Measurements from ENCODE around the gene GATA3. TPM values are rescaled to one million over a fixed set of nuclear protein-coding genes. Genes with fewer than 3 reads are reported as not detected.

GATA3 gene
- total and polyA plus RNA-seq, 2 of the 8 experiments (the other 6 are each of a cell fraction or from before 2014, with no cell fraction given), result 0.02 to 0.43 TPM

DNA sequence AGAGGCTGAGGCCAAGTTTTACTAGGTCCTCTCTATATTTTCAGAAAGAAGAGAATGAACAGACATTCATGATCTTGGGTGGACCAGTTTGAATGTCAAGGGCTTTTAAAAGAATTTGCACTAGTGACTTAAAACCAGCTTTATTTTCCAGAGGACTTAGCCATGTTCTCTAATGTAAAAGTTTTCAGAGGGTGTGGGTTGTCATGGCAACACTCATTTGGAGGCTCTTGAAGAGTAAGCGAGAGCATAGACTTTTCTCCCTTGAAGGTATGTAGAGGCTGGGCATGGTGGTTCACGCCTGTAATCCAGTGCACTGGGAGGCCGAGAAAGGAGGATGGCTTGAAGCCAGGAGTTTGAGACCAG, 61.1 kb downstream of the GATA3 start:
- H3K27ac ChIP-seq (ENCODE audit: low read depth, low read length), result no peak overlapping the region
- H2BK12ac ChIP-seq (ENCODE audit: low read depth, low read length), result no peak overlapping the region
- no peak overlapping the region for H4K5ac ChIP-seq (ENCODE audit: insufficient read length, low read depth, low read length)
- no peaks in the 10 kb centered on the region for H3K4me1 ChIP-seq (replicated peaks in 1 of 4; ENCODE audit: control insufficient read depth in 3 of 4, insufficient read depth in 4 of 4, low read length in 3 of 4)
- H2BK120ac ChIP-seq (replicated peaks; ENCODE audit: low read depth, low read length), result no peak overlapping the region
- H3K56ac ChIP-seq (replicated peaks; ENCODE audit: insufficient read length, low read depth, low read length), result no peak overlapping the region
- H3K4ac ChIP-seq (replicated peaks; ENCODE audit: insufficient read length, low read depth, low read length), result no peak overlapping the region
- no peaks in the 10 kb centered on the region for H3K27me3 ChIP-seq (replicated peaks in 1 of 4; ENCODE audit: control insufficient read depth in 3 of 4, extremely low read depth in 1 of 4, insufficient read depth in 3 of 4, low read length in 3 of 4)
- no peak overlapping the region for H2BK20ac ChIP-seq (ENCODE audit: low read length)
- no peak overlapping the region for H2AFZ ChIP-seq (ENCODE audit: low read length)
- H3K9me3 ChIP-seq (ENCODE audit: insufficient read depth in 2 of 2, low read depth in 1 of 2, low read length in 1 of 2), result no peaks in the 10 kb centered on the region
- DNase-seq (ENCODE audit: low read depth in 1 of 2, low spot score in 2 of 2), result no peak
- no peak overlapping the region for H3K9ac ChIP-seq (replicated peaks in 1 of 4; ENCODE audit: extremely low read depth in 1 of 4, low read depth in 3 of 4, low read length in 3 of 4)
- no peaks in the 10 kb centered on the region for H3K79me2 ChIP-seq (ENCODE audit: control insufficient read depth in 1 of 2, insufficient read depth in 2 of 2, low read length in 2 of 2)
- H4K8ac ChIP-seq (ENCODE audit: extremely low read depth, insufficient read depth, low read length), result no peak overlapping the region
- H3K4me3 ChIP-seq (ENCODE audit: extremely low read depth in 1 of 4, insufficient read depth in 2 of 4, low read depth in 3 of 4, low read length in 4 of 4), result no peak overlapping the region
- peaks cover 0 to 4% of the 10 kb centered on the region in 2 experiments for H4K20me1 ChIP-seq (replicated peaks in 1 of 2; ENCODE audit: control insufficient read depth in 1 of 2, insufficient read depth in 2 of 2, low read length in 2 of 2)
- H2AK5ac ChIP-seq (ENCODE audit: low read depth, low read length), result no peak overlapping the region
- H3K18ac ChIP-seq (ENCODE audit: extremely low read depth, low read length), result no peak overlapping the region
- no peaks in the 10 kb centered on the region for H3K36me3 ChIP-seq (ENCODE audit: control insufficient read depth in 2 of 4, insufficient read depth in 4 of 4, low read length in 3 of 4)
- no peak overlapping the region for H2BK15ac ChIP-seq (ENCODE audit: low read length)
- H3K23ac ChIP-seq (ENCODE audit: insufficient read length), result no peak overlapping the region
- CTCF ChIA-PET (ENCODE audit: partially characterized antibody), result interaction anchor here (0.6 kb wide), 1 partner anchor 1112 kb away, joined by 3 read pairs; no protein-coding TSS in a partner anchor
- POLR2A ChIA-PET (ENCODE audit: partially characterized antibody), result no interaction called here
- no peak overlapping the region for H2BK5ac ChIP-seq (ENCODE audit: low read depth, low read length)
- peaks cover 7% of the 10 kb centered on the region; the same call in 1 of the 2 replicates for H3K23me2 ChIP-seq (ENCODE audit: low read depth, low read length)
- H3K14ac ChIP-seq (ENCODE audit: insufficient read length), result no peak overlapping the region
- no peak overlapping the region for H4K91ac ChIP-seq (replicated peaks; ENCODE audit: insufficient read length, low read length)
- 87% methylated on average over 3 of the region's 3 CpGs; no CpG with 5 or more reads in 1 of the 2 experiments for WGBS, 2 experiments (ENCODE audit: extremely low coverage in 1 of 2, insufficient coverage in 1 of 2, insufficient read length in 1 of 2, insufficient replicate concordance in 2 of 2, low coverage in 1 of 2, low lambda C conversion rate in 2 of 2, missing lambda C conversion rate in 1 of 2)
- H3K79me1 ChIP-seq (ENCODE audit: low read depth, low read length), result no peaks in the 10 kb centered on the region
- H3K4me2 ChIP-seq (ENCODE audit: insufficient read depth in 1 of 2, low read depth in 2 of 2, low read length in 2 of 2), result no peak overlapping the region
- FAIRE-seq, result no peak
- TF ChIP-seq JUN (IDR thresholded peaks at IDR 0.05; ENCODE audit: low read depth, low read length) (no peak), KDM1A (IDR thresholded peaks at IDR 0.05; ENCODE audit: borderline replicate concordance, low read length) (no peak), E2F6 (IDR thresholded peaks at IDR 0.05) (no peak), EZH2 (IDR thresholded peaks at IDR 0.05; ENCODE audit: low read depth, low read length, severe bottlenecking) (no peak), SIN3A (conservative IDR thresholded peaks at IDR 0.05 in 1 of 2, IDR thresholded peaks at IDR 0.05 in 1 of 2; ENCODE audit: low read depth in 1 of 2, low read length in 2 of 2) (no peak), SUZ12 (IDR thresholded peaks at IDR 0.05; ENCODE audit: low read length) (no peak), ATF3 (IDR thresholded peaks at IDR 0.05; ENCODE audit: insufficient read depth, low read depth, low read length) (no peak), KDM5A (IDR thresholded peaks at IDR 0.05; ENCODE audit: low read length) (no peak), CBX8 (IDR thresholded peaks at IDR 0.05; ENCODE audit: borderline replicate concordance, low read depth, low read length) (no peak), SIRT6 (IDR thresholded peaks at IDR 0.05; ENCODE audit: low read length) (no peak), NANOG (IDR thresholded peaks at IDR 0.05; ENCODE audit: insufficient read depth, low read depth, low read length, poor library complexity, severe bottlenecking) (no peak), RBBP5 (IDR thresholded peaks at IDR 0.05; ENCODE audit: borderline replicate concordance, low read depth, low read length) (no peak), RXRA (IDR thresholded peaks at IDR 0.05; ENCODE audit: insufficient read depth, low read depth, low read length) (no peak)

Measured in H1 (cell line).